Activated B cell treated with CpG ODN at 0.5 μM for 24 hours (primary cell): Measurements from ENCODE around the gene SPEF2. TPM values are rescaled to one million over a fixed set of nuclear protein-coding genes. Genes with fewer than 3 reads are reported as not detected.

Experiments used
- ATAC-seq: fragments of 200-7000 bp; cut with Tn5 transposase; one replicate; pipeline ENCODE4 v1.10.0; 2021; ENCODE audit warnings: low read depth, mild to moderate bottlenecking, moderate library complexity
- CTCF ChIA-PET: fragments of 350-600 bp; sonication (Branson Sonifier 250); formaldehyde crosslinking; loops from one replicate; lab custom pipeline; 2021; ENCODE audit warnings: antibody characterized with exemption; lab: Charles Lee
- POLR2A ChIA-PET: fragments of 350-600 bp; sonication (Branson Sonifier 250); formaldehyde crosslinking; loops from one replicate; lab custom pipeline; 2021; ENCODE audit warnings: antibody characterized with exemption; lab: Charles Lee
- DNase-seq: peaks from one replicate; pipeline ENCODE4 v3.0.0; 2022
- H3K27ac Mint-ChIP-seq: one replicate; pipeline ENCODE4 v1.8.0; 2020; ENCODE audit warnings: mixed read lengths
- H3K27me3 Mint-ChIP-seq: one replicate; pipeline ENCODE4 v1.8.0; 2021; ENCODE audit warnings: mixed read lengths
- H3K36me3 Mint-ChIP-seq: one replicate; pipeline ENCODE4 v1.8.0; 2021; ENCODE audit warnings: low read depth, mixed read lengths
- H3K4me1 Mint-ChIP-seq: one replicate; pipeline ENCODE4 v1.8.0; 2021; ENCODE audit warnings: mixed read lengths
- H3K4me3 Mint-ChIP-seq: one replicate; pipeline ENCODE4 v1.8.0; 2020; ENCODE audit warnings: mild to moderate bottlenecking, mixed read lengths
- H3K9me3 Mint-ChIP-seq: one replicate; pipeline ENCODE4 v1.8.0; 2020; ENCODE audit warnings: mixed read lengths
- CTCF ChIP-seq: fragments of 200-600 bp; IDR thresholded peaks from one replicate; pipeline ENCODE4 v1.8.0; 2022; ENCODE audit warnings: antibody characterized with exemption, mild to moderate bottlenecking
- intact Hi-C: fragments of 100-400 bp; cut with micrococcal nuclease; formaldehyde crosslinking; loops from one replicate; pipeline ENCODE4 v1.15.1; 2024
- total RNA-seq: library from RNA; stranded (reverse); gene quantifications from 2 replicates; pipeline ENCODE4 v1.2.3, GENCODE V29; 2022

Gene SPEF2
- total RNA-seq, 1 donor from 2014 or later = 2.4 TPM

DNA sequence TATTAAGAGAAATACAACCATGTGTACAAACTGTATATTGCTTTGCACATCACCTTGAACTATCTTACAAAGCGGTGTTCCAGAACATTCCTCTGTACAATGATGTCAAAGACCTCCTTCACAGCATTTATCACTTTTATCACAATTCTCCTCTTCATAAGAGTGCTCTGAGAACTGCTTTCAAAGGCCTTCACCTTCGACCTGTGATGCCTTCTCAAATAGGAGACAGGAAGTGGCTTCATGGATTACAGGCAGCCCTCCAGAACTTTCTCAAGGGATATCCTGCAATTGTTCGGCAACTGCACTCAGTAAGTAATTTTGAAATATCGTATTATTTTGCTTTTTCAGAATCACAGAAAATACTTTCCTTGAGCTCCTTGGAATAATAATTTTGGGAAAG, 171.1 kb downstream of the SPEF2 start:
- POLR2A ChIA-PET = no interaction called here
- intact Hi-C loops = no loop called here
- CTCF ChIA-PET = no interaction called here

DNA sequence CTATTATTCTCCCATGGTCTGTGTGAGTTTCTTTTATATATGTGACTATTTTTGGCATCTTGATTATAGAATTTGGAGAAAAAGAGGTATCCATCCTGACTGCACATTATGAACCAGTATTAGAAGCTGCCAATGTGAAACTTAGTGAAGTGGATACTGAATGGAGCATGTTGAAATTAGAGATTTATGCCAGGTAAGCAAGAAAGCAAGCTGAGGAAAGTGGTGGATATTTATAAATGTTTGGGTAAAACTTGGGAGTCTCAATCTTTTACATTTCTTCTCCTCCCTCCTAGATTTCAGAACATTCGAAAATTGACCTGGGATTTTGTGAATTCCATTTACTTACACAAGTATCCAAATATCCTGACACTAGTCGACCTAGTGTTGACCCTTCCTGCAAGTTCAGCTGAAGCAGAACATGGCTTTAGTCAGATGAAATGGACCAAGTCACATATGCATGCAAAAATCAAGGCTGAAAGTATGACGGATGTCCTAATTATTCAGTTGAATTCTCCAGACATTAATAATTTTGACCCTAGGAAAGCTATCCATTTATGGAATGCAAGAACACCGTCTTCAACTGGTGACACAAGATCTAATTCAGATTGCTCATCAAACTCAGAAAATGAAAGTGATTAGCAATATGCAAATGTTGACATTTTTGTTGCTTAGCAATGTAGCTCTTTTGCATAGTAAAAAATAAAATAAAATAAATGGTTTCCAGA, 172.2 kb downstream of the SPEF2 start:
- Mint-ChIP-seq H3K27ac (no peak overlapping the region), H3K4me1 (no peaks in the 10 kb centered on the region), H3K36me3 (no peaks in the 10 kb centered on the region), H3K9me3 (no peaks in the 10 kb centered on the region), H3K4me3 (no peak overlapping the region), H3K27me3 (no peaks in the 10 kb centered on the region)
- intact Hi-C loops = no loop called here
- ChIA-PET CTCF (no interaction called here), POLR2A (no interaction called here)
- no peak for TF ChIP-seq CTCF
- DNase-seq = no peak
- no peak for ATAC-seq

More for the DNA sequence above, 171.1 kb downstream of the SPEF2 start:
- no peak overlapping the region for H3K27ac Mint-ChIP-seq
- no peak for TF ChIP-seq CTCF
- H3K9me3 Mint-ChIP-seq = no peaks in the 10 kb centered on the region
- H3K4me1 Mint-ChIP-seq = no peaks in the 10 kb centered on the region
- ATAC-seq (no peak), DNase-seq (no peak)
- no peaks in the 10 kb centered on the region for H3K36me3 Mint-ChIP-seq
- H3K27me3 Mint-ChIP-seq = no peaks in the 10 kb centered on the region
- no peak overlapping the region for H3K4me3 Mint-ChIP-seq

DNA sequence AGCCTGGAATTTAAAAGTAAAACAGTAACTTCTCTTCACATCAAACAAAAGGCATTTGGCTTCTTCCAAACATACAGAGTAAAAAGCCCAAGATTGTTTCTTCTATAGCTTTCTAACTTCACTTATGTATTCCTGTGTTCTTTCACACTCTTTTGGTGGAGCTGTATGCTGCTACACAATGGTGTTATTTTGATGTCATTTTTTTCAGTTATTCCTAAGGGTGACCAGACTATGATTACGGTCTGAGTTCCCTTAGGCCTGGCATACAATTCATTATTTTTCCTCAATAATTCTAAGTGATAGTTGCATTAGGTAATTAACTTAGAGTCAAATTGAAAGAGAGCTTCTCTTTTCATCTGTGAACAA, 172.8 kb downstream of the SPEF2 start:
- H3K9me3 Mint-ChIP-seq = no peaks in the 10 kb centered on the region
- DNase-seq (no peak), ATAC-seq (no peak)
- intact Hi-C loops = no loop called here
- no peaks in the 10 kb centered on the region for H3K27me3 Mint-ChIP-seq
- POLR2A ChIA-PET = no interaction called here
- TF ChIP-seq CTCF = no peak
- H3K4me3 Mint-ChIP-seq = no peak overlapping the region
- CTCF ChIA-PET = no interaction called here
- no peak overlapping the region for H3K27ac Mint-ChIP-seq
- no peaks in the 10 kb centered on the region for H3K4me1 Mint-ChIP-seq
- no peaks in the 10 kb centered on the region for H3K36me3 Mint-ChIP-seq

GRCh38 chr5:35794328-35794619, 176.6 kb downstream of the SPEF2 start:
- ChIA-PET POLR2A (no interaction called here), CTCF (interaction anchor here (0.7 to 1.6 kb wide), 2 partner anchors 16 to 28 kb away, joined by 3 to 4 read pairs; no protein-coding TSS in a partner anchor)
- H3K36me3 Mint-ChIP-seq = no peaks in the 10 kb centered on the region
- TF ChIP-seq CTCF = no peak
- H3K4me1 Mint-ChIP-seq = peaks cover 4% of the 10 kb centered on the region
- H3K27ac Mint-ChIP-seq = no peak overlapping the region
- H3K4me3 Mint-ChIP-seq = no peak overlapping the region
- intact Hi-C loops = no loop called here
- H3K9me3 Mint-ChIP-seq = no peaks in the 10 kb centered on the region
- no peak for ATAC-seq
- no peaks in the 10 kb centered on the region for H3K27me3 Mint-ChIP-seq
- no peak for DNase-seq

GRCh38 chr5:35794684-35795375, 177.2 kb downstream of the SPEF2 start:
- Mint-ChIP-seq H3K27me3 (no peaks in the 10 kb centered on the region), H3K9me3 (no peaks in the 10 kb centered on the region), H3K36me3 (no peaks in the 10 kb centered on the region), H3K4me1 (peaks cover 4% of the 10 kb centered on the region), H3K4me3 (no peak overlapping the region), H3K27ac (no peak overlapping the region)
- no peak for TF ChIP-seq CTCF
- ATAC-seq = no peak
- intact Hi-C loops = no loop called here
- ChIA-PET POLR2A (no interaction called here), CTCF (no interaction called here)
- no peak for DNase-seq
